ENCODE results near the gene UBP1. TPM values are rescaled to one million over a fixed set of nuclear protein-coding genes. Genes with fewer than 3 reads are reported as not detected.

UBP1 gene
- total and polyA plus RNA-seq, 9 of the 15 experiments (the other 6 are each of a cell fraction or from before 2014, with no cell fraction given), result 13.6 to 143 (median 79.6) TPM

DNA sequence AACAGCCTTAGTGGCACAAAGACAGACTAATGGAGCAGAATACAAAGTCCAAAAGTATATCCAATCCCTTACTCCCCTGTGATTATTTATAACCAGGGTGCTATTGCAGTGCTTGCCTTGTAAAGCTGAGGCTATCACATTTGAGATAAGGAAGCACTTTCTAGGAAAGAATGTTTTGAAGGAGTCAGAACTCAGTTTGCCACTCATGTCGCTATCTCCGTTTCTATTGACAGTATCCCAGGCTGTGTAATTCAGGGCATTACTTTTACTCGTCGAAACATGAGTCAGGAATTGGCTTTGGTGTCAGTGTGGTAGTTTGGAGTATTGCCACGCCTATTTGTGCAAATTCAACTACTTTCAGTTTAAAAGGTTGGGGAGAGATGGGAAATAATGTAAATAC is 84.6 kb downstream of the UBP1 start (continued):
- TF ChIP-seq RAD21 (CRISPR knock-in tag; conservative IDR thresholded peaks at IDR 0.05 in 1 of 2, IDR thresholded peaks at IDR 0.05 in 1 of 2), result no peak
- no peak for TF ChIP-seq SMAD2 (IDR thresholded peaks at IDR 0.05; ENCODE audit: low read depth, low read length)
- no peak for TF ChIP-seq ZNF778 (CRISPR knock-in tag; IDR thresholded peaks at IDR 0.05)
- TF ChIP-seq ARID4B (CRISPR knock-in tag; IDR thresholded peaks at IDR 0.05), result no peak
- peak in 1 of 2 experiments; percentile 57; a peak in 2 of 4 replicates for TF ChIP-seq FOXA3 (CRISPR knock-in tag; conservative IDR thresholded peaks at IDR 0.05 in 1 of 2, IDR thresholded peaks at IDR 0.05 in 1 of 2)
- no peak for TF ChIP-seq NCOA6 (IDR thresholded peaks at IDR 0.05)
- TF ChIP-seq KLF13 (tag; IDR thresholded peaks at IDR 0.05; ENCODE audit: borderline replicate concordance, low read depth), result no peak
- no peak for TF ChIP-seq CCNT2 (IDR thresholded peaks at IDR 0.05; ENCODE audit: borderline replicate concordance, extremely low read depth, insufficient read length, low read depth, low read length)
- TF ChIP-seq, protein P1, sequence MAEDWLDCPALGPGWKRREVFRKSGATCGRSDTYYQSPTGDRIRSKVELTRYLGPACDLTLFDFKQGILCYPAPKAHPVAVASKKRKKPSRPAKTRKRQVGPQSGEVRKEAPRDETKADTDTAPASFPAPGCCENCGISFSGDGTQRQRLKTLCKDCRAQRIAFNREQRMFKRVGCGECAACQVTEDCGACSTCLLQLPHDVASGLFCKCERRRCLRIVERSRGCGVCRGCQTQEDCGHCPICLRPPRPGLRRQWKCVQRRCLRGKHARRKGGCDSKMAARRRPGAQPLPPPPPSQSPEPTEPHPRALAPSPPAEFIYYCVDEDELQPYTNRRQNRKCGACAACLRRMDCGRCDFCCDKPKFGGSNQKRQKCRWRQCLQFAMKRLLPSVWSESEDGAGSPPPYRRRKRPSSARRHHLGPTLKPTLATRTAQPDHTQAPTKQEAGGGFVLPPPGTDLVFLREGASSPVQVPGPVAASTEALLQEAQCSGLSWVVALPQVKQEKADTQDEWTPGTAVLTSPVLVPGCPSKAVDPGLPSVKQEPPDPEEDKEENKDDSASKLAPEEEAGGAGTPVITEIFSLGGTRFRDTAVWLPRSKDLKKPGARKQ (CRISPR knock-in tag; IDR thresholded peaks at IDR 0.05), result no peak
- TF ChIP-seq, protein P2, sequence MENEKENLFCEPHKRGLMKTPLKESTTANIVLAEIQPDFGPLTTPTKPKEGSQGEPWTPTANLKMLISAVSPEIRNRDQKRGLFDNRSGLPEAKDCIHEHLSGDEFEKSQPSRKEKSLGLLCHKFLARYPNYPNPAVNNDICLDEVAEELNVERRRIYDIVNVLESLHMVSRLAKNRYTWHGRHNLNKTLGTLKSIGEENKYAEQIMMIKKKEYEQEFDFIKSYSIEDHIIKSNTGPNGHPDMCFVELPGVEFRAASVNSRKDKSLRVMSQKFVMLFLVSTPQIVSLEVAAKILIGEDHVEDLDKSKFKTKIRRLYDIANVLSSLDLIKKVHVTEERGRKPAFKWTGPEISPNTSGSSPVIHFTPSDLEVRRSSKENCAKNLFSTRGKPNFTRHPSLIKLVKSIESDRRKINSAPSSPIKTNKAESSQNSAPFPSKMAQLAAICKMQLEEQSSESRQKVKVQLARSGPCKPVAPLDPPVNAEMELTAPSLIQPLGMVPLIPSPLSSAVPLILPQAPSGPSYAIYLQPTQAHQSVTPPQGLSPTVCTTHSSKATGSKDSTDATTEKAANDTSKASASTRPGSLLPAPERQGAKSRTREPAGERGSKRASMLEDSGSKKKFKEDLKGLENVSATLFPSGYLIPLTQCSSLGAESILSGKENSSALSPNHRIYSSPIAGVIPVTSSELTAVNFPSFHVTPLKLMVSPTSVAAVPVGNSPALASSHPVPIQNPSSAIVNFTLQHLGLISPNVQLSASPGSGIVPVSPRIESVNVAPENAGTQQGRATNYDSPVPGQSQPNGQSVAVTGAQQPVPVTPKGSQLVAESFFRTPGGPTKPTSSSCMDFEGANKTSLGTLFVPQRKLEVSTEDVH (IDR thresholded peaks at IDR 0.05; ENCODE audit: low read depth, partially characterized antibody), result no peak
- TF ChIP-seq NRF1 (conservative IDR thresholded peaks at IDR 0.05 in 1 of 2, IDR thresholded peaks at IDR 0.05 in 1 of 2), result peak in 1 of 2 experiments; percentile 11; a peak in 1 of 4 replicates
- TF ChIP-seq FOXJ2 (tag; IDR thresholded peaks at IDR 0.05), result no peak
- TF ChIP-seq ESRRA (IDR thresholded peaks at IDR 0.05; ENCODE audit: borderline replicate concordance, low read depth), result no peak
- TF ChIP-seq RAD51 (IDR thresholded peaks at IDR 0.05; ENCODE audit: borderline replicate concordance, low read depth), result no peak
- no peak for TF ChIP-seq PYGO2 (tag; IDR thresholded peaks at IDR 0.05)
- peak; percentile 26; the same call in 1 of the 2 replicates for TF ChIP-seq DPF2 (IDR thresholded peaks at IDR 0.05)
- no peak for TF ChIP-seq U2AF1 (optimal IDR thresholded peaks at IDR 0.05; ENCODE audit: low read depth, low read length)
- TF ChIP-seq THAP7 (CRISPR knock-in tag; IDR thresholded peaks at IDR 0.05), result no peak
- no peak for TF ChIP-seq ESRRB (CRISPR knock-in tag; IDR thresholded peaks at IDR 0.05; ENCODE audit: borderline replicate concordance)
